Breast epithelium (tissue), 4 donors: ENCODE results near the gene USP1. TPM values are rescaled to one million over a fixed set of nuclear protein-coding genes. Genes with fewer than 3 reads are reported as not detected.

Experiments
- DNase-seq, 2 donors: peaks; one replicate each; pipeline ENCODE4 v3.0.0-alpha.2; 2019; ENCODE audit warnings: low spot score in 2 of 2
- H3K27ac ChIP-seq, 2 donors: fragments of 200-600 bp; sonication (generic) in 1 of 2; one replicate each; pipeline ENCODE4 v1.5.1; 2016 to 2019; ENCODE audit warnings: mild to moderate bottlenecking in 1 of 2
- H3K27me3 ChIP-seq, 2 donors: fragments of 200-600 bp; sonication (generic) in 1 of 2; one replicate each; pipeline versions ENCODE4 v1.5.1 to v1.6.0; 2017 to 2019; ENCODE audit warnings: control low read depth in 1 of 2, mild to moderate bottlenecking in 1 of 2
- H3K36me3 ChIP-seq: fragments of 200-600 bp; one replicate; pipeline ENCODE4 v1.5.1; 2019
- H3K4me1 ChIP-seq, 2 donors: fragments of 200-600 bp; sonication (generic); one replicate each; pipeline ENCODE4 v1.5.1; 2016 to 2019; ENCODE audit warnings: control low read depth in 1 of 2
- H3K4me3 ChIP-seq, 3 donors: fragments of 200-600 bp; sonication (generic); 1 replicate in 2 of 3; 2 replicates in 1 of 3; pipeline ENCODE4 v1.5.1; 2016 to 2019; ENCODE audit warnings: mild to moderate bottlenecking in 3 of 3, moderate library complexity in 2 of 3
- H3K9me3 ChIP-seq, 2 donors: fragments of 200-600 bp; sonication (generic) in 1 of 2; one replicate each; pipeline ENCODE4 v1.5.1; 2016 to 2019; ENCODE audit warnings: control low read depth in 1 of 2
- CTCF ChIP-seq, 3 donors: fragments of 450-650 bp; IDR thresholded peaks; one replicate each; pipeline ENCODE4 v1.5.1; 2016 to 2017; ENCODE audit warnings: antibody characterized with exemption in 3 of 3, mild to moderate bottlenecking in 3 of 3, moderate library complexity in 3 of 3
- POLR2A ChIP-seq: fragments of 450-650 bp; IDR thresholded peaks from one replicate; pipeline ENCODE4 v1.6.1; 2016; ENCODE audit warnings: antibody characterized with exemption, mild to moderate bottlenecking, moderate library complexity
- POLR2AphosphoS5 ChIP-seq, 3 donors: sonication (generic); formaldehyde crosslinking; IDR thresholded peaks; one replicate each; pipeline ENCODE4 v1.6.1; 2017; ENCODE audit warnings: antibody characterized with exemption in 3 of 3
- intact Hi-C: fragments of 100-400 bp; cut with DNase I; formaldehyde crosslinking; loops from one replicate; pipeline ENCODE4 v1.15.1; 2023; ENCODE audit warnings: low total_unique reads
- total RNA-seq, 3 donors: library from RNA; depleted of rRNA; stranded (reverse); fragments of >200 nt; gene quantifications; one replicate each; pipeline ENCODE4 v1.1.0, GENCODE V29; 2016

The USP1 gene
- total RNA-seq, 3 donors from 2014 or later, result 19.4 to 39.7 (median 29.8) TPM

DNA sequence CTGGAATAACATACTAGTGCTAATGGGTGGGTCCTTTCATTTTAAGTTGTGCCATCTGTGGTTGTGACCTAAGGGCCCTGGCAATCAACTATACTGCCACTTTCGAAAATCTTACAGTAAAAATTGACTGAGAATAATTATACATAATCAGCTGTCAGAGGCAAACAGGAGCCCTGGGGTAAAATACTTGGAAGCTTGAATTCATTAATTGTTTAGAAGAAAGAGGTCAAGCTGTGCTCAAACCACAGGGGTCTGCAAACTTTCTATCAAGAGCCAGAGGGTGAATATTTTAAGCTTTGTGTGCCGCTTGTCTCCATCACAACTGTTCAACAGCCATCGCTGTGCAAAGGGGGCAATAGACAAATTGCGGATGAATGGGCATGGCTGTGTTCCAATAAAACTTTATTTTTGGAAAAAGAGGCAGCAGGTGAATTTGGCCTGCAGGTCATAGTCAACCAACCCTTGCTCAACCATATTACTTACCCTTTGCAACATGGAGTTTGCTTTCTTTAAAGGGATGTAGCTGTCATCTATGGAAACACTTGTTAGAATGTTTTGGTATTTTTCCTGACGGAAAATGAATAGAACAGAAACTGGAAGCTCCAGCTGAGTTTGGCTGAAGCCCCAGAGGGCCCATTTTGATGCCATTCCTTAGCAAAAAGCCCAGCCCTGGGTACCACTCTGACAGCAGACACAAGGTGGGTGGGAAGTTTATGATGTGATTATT lies 35.7 kb upstream of the USP1 start:
- Histone ChIP-seq H3K27me3 (no peaks in the 10 kb centered on the region), H3K4me3 (no peak overlapping the region), H3K36me3 (no peaks in the 10 kb centered on the region), H3K4me1 (no peaks in the 10 kb centered on the region), H3K27ac (no peak overlapping the region), H3K9me3 (no peaks in the 10 kb centered on the region)
- TF ChIP-seq CTCF (IDR thresholded peaks at IDR 0.05), result no peak
- intact Hi-C loops, result loop anchor here (10.0 kb wide), 1 partner anchor 226 kb away; no protein-coding TSS in a partner anchor
- no peak for DNase-seq

- no peaks in the 10 kb centered on the region for H3K36me3 ChIP-seq
- TF ChIP-seq POLR2A (no peak), CTCF (IDR thresholded peaks at IDR 0.05) (no peak), POLR2AphosphoS5 (IDR thresholded peaks at IDR 0.05) (no peak)
- H3K9me3 ChIP-seq, result no peaks in the 10 kb centered on the region
- H3K27me3 ChIP-seq, result no peaks in the 10 kb centered on the region
- H3K4me1 ChIP-seq, result no peaks in the 10 kb centered on the region
- H3K4me3 ChIP-seq, result no peak overlapping the region
- H3K27ac ChIP-seq, result no peak overlapping the region
- intact Hi-C loops, result loop anchor here (10.0 kb wide), 1 partner anchor 230 kb away; no protein-coding TSS in a partner anchor
- DNase-seq, result no peak
Observed at GRCh38 chr1:62405247-62405646, 31.6 kb upstream of the USP1 start.

DNA sequence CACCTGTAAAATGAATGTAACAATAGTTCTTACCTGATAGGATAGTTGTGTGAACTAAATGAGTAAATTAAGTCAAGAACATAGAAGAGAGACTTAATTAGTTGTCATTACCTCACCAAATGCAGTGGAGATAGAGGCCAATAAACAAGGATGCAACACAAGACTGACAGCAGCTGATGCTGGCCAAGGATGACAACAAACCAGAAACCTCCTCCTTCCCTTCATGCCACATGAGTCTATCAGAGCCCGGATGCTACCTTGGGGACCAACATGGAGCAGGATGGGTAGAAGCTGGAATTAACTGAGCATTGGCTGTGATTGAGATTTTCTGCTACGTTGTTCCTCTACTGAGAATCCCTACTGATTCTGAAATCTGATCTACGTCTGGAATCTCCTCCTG lies 30.3 kb upstream of the USP1 start:
- no peak for DNase-seq
- TF ChIP-seq POLR2A (no peak), POLR2AphosphoS5 (IDR thresholded peaks at IDR 0.05) (no peak), CTCF (IDR thresholded peaks at IDR 0.05) (no peak)
- H3K9me3 ChIP-seq, result no peaks in the 10 kb centered on the region
- H3K27me3 ChIP-seq, result no peaks in the 10 kb centered on the region
- H3K4me3 ChIP-seq, result no peak overlapping the region
- no peaks in the 10 kb centered on the region for H3K36me3 ChIP-seq
- no peaks in the 10 kb centered on the region for H3K4me1 ChIP-seq
- intact Hi-C loops, result loop anchor here (10.0 kb wide), 1 partner anchor 232 kb away; no protein-coding TSS in a partner anchor
- H3K27ac ChIP-seq, result no peak overlapping the region

- Histone ChIP-seq H3K36me3 (no peaks in the 10 kb centered on the region), H3K4me3 (no peak overlapping the region), H3K27ac (no peak overlapping the region), H3K9me3 (no peaks in the 10 kb centered on the region), H3K27me3 (no peaks in the 10 kb centered on the region), H3K4me1 (no peaks in the 10 kb centered on the region)
- intact Hi-C loops, result loop anchor here (10.0 kb wide), 1 partner anchor 233 kb away; no protein-coding TSS in a partner anchor
- no peak for DNase-seq
- TF ChIP-seq POLR2A (no peak), POLR2AphosphoS5 (IDR thresholded peaks at IDR 0.05) (no peak), CTCF (IDR thresholded peaks at IDR 0.05) (peak; percentile 30 to 85 (median 70))
Observed at GRCh38 chr1:62407398-62408009, 29.3 kb upstream of the USP1 start.

- intact Hi-C loops, result no loop called here
- Histone ChIP-seq H3K36me3 (no peaks in the 10 kb centered on the region), H3K9me3 (no peaks in the 10 kb centered on the region), H3K27me3 (no peaks in the 10 kb centered on the region), H3K4me1 (no peaks in the 10 kb centered on the region), H3K27ac (no peak overlapping the region), H3K4me3 (no peak overlapping the region)
- no peak for DNase-seq
- TF ChIP-seq POLR2A, result no peak
- TF ChIP-seq CTCF (IDR thresholded peaks at IDR 0.05), result no peak
- TF ChIP-seq POLR2AphosphoS5 (IDR thresholded peaks at IDR 0.05), result no peak
Observed at GRCh38 chr1:62415687-62416086, 21.2 kb upstream of the USP1 start.
